SU-DHL-6 (cell line): ENCODE measurements around the gene NLRP1.

Source experiments
- H2AFZ ChIP-seq: fragments of 200-600 bp; sonication (generic); 2 replicates; pipeline ENCODE4 v1.6.1; 2014; ENCODE audit warnings: low read depth, mild to moderate bottlenecking, moderate library complexity, mixed read lengths, antibody characterized with exemption, low read length; ENCODE audit not compliant: severe bottlenecking
- H3F3A ChIP-seq: fragments of 200-600 bp; shearing (Covaris generic); 2 replicates; pipeline ENCODE4 v1.6.0; 2016; ENCODE audit warnings: antibody characterized with exemption, mild to moderate bottlenecking; ENCODE audit not compliant: insufficient read depth
- H3K27ac ChIP-seq: fragments of 200-600 bp; sonication (generic); 2 replicates; pipeline ENCODE4 v1.5.1; 2016; ENCODE audit warnings: low read depth, mild to moderate bottlenecking, low read length, moderate library complexity, mixed read lengths
- H3K27me3 ChIP-seq: fragments of 200-600 bp; sonication (generic), shearing (Covaris generic); 2 replicates; pipeline ENCODE4 v1.6.0; 2014; ENCODE audit warnings: mild to moderate bottlenecking, low read length
- H3K36me3 ChIP-seq: fragments of 200-600 bp; sonication (generic); 2 replicates; pipeline ENCODE4 v1.6.1; 2014; ENCODE audit warnings: mild to moderate bottlenecking, low read length, mixed read lengths
- H3K4me2 ChIP-seq: fragments of 300-600, 200-600 bp; shearing (Covaris generic), sonication (generic); 2 replicates; pipeline ENCODE4 v1.6.0; 2014; ENCODE audit warnings: low read length, low read depth, mild to moderate bottlenecking; ENCODE audit not compliant: poor library complexity, severe bottlenecking
- H3K4me3 ChIP-seq: fragments of 200-600 bp; sonication (generic); 2 replicates; pipeline ENCODE4 v1.5.1; 2014; ENCODE audit warnings: antibody characterized with exemption, low read length, mild to moderate bottlenecking, mixed read lengths; ENCODE audit not compliant: insufficient read depth, poor library complexity, severe bottlenecking
- H3K79me2 ChIP-seq: fragments of 200-600 bp; sonication (generic); 2 replicates; pipeline ENCODE4 v1.6.1; 2014; ENCODE audit warnings: mild to moderate bottlenecking, low read length, moderate library complexity; ENCODE audit not compliant: insufficient read depth
- H3K9ac ChIP-seq: fragments of 200-600 bp; sonication (generic); 2 replicates; pipeline ENCODE4 v1.7.0; 2014; ENCODE audit warnings: mild to moderate bottlenecking, low read length
- H3K9me2 ChIP-seq: fragments of 200-600 bp; sonication (generic); replicated peaks from 2 replicates; pipeline ENCODE4 v1.6.1; 2014; ENCODE audit warnings: low read length; ENCODE audit not compliant: insufficient read depth
- H3K9me3 ChIP-seq: fragments of 200-600 bp; sonication (generic); 2 replicates; pipeline ENCODE4 v1.6.1; 2014; ENCODE audit warnings: low read length, mixed read lengths; ENCODE audit not compliant: insufficient read depth
- H4K20me1 ChIP-seq: fragments of 200-600 bp; sonication (generic); 2 replicates; pipeline ENCODE4 v1.6.1; 2014; ENCODE audit warnings: low read depth, mild to moderate bottlenecking, antibody characterized with exemption, low read length, moderate library complexity, mixed read lengths
- CTCF ChIP-seq: fragments of 200-600 bp; sonication (generic); IDR thresholded peaks from one replicate; pipeline ENCODE4 v1.5.1; 2017; ENCODE audit warnings: antibody characterized with exemption, mild to moderate bottlenecking, low read length, moderate library complexity; ENCODE audit not compliant: insufficient read depth, poor library complexity, severe bottlenecking
- EZH2phosphoT487 ChIP-seq: fragments of 200-600 bp; sonication (generic), shearing (Covaris generic); conservative IDR thresholded peaks from 2 replicates; pipeline ENCODE4 v1.6.1; 2018; ENCODE audit warnings: mild to moderate bottlenecking, antibody characterized with exemption, low read length, moderate library complexity, mixed read lengths

NLRP1 gene

DNA sequence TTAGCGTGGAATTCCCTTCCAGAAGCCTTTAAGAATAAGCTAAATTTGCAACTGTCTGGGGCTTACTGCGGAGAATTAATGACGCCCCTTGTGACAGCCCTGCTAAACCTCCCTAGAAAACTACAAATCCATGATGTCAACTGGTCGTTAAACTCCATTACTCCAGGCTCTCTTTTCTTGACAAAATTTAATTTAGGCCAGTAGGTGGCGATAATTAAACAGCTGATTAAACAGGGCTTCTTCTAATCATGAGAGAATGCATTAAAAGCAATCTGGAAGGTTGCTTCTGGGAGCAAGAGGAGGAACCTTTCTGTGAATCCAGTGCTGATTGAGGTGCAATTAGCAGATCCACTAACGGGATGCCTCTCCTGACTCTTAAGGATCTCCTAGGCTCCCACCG is 8.1 kb upstream of the NLRP1 start:
- Histone ChIP-seq H3K36me3 (no peaks in the 10 kb centered on the region), H3K79me2 (no peaks in the 10 kb centered on the region), H3K9me3 (no peaks in the 10 kb centered on the region), H2AFZ (no peak overlapping the region), H4K20me1 (no peaks in the 10 kb centered on the region), H3K9ac (no peak overlapping the region), H3K9me2 (no peaks in the 10 kb centered on the region), H3K4me3 (no peak overlapping the region), H3K27ac (no peak overlapping the region), H3K4me2 (no peak overlapping the region), H3F3A (no peaks in the 10 kb centered on the region), H3K27me3 (no peaks in the 10 kb centered on the region)
- TF ChIP-seq CTCF (peak; percentile 49), EZH2phosphoT487 (no peak)

DNA sequence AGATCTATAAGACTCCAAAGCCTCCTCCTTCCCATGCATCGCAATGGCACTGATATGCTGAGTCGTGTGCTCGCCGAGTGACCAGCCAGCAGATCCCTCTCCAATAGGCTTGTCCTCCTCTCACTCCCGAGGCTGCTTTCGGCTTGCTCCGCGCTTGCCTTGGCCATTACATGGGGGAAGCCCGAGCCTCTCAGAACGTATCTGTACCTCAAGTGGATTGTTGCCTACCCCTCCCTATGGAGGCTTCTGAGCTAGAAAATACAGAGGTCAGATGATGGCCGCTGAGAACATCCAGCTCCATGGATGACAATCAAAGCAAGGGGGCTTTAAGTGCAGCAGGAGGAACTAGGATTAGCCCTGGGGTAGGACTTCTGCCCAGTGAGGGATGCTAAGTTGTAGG is 7.7 kb upstream of the NLRP1 start:
- H3K4me2 ChIP-seq = no peak overlapping the region
- no peak overlapping the region for H2AFZ ChIP-seq
- no peak overlapping the region for H3K4me3 ChIP-seq
- no peaks in the 10 kb centered on the region for H3K9me2 ChIP-seq
- H3K27ac ChIP-seq = no peak overlapping the region
- no peaks in the 10 kb centered on the region for H3K9me3 ChIP-seq
- H3K36me3 ChIP-seq = no peaks in the 10 kb centered on the region
- TF ChIP-seq CTCF (no peak), EZH2phosphoT487 (no peak)
- H3K9ac ChIP-seq = no peak overlapping the region
- H3K27me3 ChIP-seq = no peaks in the 10 kb centered on the region
- H3F3A ChIP-seq = no peaks in the 10 kb centered on the region
- no peaks in the 10 kb centered on the region for H3K79me2 ChIP-seq
- no peaks in the 10 kb centered on the region for H4K20me1 ChIP-seq

DNA sequence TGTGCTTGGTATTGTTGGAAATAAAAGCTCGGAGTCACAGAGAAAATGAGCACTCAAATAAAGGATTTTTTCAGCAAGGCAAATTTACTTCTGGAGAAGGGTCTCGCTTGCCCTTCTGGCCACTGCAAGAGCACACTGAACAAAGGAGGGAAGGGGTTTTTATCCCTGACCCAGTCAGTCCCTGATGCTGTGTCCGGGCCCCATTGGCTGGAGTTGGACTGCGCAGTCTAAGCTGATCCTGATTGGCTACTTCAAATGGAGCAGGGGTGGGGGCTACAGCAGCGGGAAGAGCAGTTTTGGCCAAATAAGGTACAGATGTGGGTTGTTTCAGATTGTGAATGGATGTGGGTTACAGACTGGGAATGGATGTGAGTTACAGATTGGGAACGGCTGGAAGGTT is 4.3 kb upstream of the NLRP1 start:
- Histone ChIP-seq H3K9ac (no peak overlapping the region), H4K20me1 (no peaks in the 10 kb centered on the region), H3K9me2 (no peaks in the 10 kb centered on the region), H3K4me3 (no peak overlapping the region), H3K4me2 (no peak overlapping the region), H3K27ac (no peak overlapping the region), H3K9me3 (no peaks in the 10 kb centered on the region), H2AFZ (no peak overlapping the region), H3K79me2 (no peaks in the 10 kb centered on the region), H3F3A (no peaks in the 10 kb centered on the region), H3K36me3 (no peaks in the 10 kb centered on the region), H3K27me3 (no peaks in the 10 kb centered on the region)
- TF ChIP-seq EZH2phosphoT487 (no peak), CTCF (no peak)
